NCI-H2107 (cell line): Measurements from ENCODE around the gene PCDHGB2.
"Not testable (repeated sequence)": the region's sequence is repeated elsewhere in the genome, so short reads cannot be mapped to it uniquely, and the experiment has no call there.

Experiments
- DNase-seq: peaks from one replicate; lab custom pipeline; 2025; lab: John Stamatoyannopoulos, UW

PCDHGB2 gene

GRCh38 chr5:141349917-141350619 is 9.7 kb upstream of the PCDHGB2 start, which contains the start of gene PCDHGB1:
PCDHGB1 (plus strand) TSS chr5:141350099; CDS start chr5:141350261, 162 bp downstream.
- no peak for DNase-seq

GRCh38 chr5:141351591-141351990 is 8.2 kb upstream of the PCDHGB2 start:
- DNase-seq: no peak

- no peak for DNase-seq
These were observed 4.8 kb upstream of the PCDHGB2 start, which contains the start of gene PCDHGA4 for GRCh38 chr5:141354900-141355469. PCDHGA4 (plus strand) TSS chr5:141355021; CDS start chr5:141355108, 87 bp downstream.

DNA sequence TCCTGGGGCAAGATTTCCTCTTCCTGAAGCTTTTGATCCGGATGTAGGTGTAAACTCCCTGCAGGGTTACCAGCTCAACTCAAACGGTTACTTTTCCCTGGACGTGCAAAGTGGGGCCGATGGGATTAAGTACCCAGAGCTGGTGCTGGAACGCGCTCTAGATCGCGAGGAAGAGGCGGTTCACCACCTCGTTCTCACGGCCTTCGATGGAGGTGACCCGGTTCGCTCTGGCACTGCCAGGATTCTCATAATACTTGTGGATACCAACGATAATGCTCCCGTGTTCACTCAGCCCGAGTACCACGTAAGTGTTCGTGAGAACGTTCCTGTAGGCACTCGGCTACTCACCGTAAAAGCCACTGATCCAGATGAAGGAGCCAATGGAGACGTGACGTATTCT is 4.2 kb upstream of the PCDHGB2 start:
- no peak for DNase-seq

- no peak for DNase-seq
These were observed 3.7 kb upstream of the PCDHGB2 start for GRCh38 chr5:141356133-141356532.

- DNase-seq: no peak
These were observed 2.8 kb upstream of the PCDHGB2 start for GRCh38 chr5:141356950-141357349.

GRCh38 chr5:141360685-141361084 is 891 bp downstream of the PCDHGB2 start:
- no peak for DNase-seq

DNA sequence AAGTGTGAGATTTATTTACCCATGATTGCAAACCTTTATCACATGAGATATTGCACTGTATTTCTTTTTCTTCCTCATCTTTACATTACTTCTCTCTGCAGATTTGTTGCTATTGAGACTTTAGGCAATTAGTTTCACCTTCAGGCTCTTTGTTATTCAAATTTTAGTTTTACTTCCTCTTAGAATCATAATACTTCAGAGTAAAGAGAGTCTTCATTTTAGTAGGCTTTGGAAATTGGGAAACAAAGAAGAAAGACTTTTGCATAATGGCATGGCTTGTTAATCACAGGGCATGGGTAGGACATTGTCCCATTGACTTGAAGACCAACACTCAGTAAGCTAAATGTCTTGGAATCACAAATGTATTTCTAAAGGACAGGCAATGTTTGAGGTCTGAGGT is 2.9 kb downstream of the PCDHGB2 start:
- no peak for DNase-seq

DNA sequence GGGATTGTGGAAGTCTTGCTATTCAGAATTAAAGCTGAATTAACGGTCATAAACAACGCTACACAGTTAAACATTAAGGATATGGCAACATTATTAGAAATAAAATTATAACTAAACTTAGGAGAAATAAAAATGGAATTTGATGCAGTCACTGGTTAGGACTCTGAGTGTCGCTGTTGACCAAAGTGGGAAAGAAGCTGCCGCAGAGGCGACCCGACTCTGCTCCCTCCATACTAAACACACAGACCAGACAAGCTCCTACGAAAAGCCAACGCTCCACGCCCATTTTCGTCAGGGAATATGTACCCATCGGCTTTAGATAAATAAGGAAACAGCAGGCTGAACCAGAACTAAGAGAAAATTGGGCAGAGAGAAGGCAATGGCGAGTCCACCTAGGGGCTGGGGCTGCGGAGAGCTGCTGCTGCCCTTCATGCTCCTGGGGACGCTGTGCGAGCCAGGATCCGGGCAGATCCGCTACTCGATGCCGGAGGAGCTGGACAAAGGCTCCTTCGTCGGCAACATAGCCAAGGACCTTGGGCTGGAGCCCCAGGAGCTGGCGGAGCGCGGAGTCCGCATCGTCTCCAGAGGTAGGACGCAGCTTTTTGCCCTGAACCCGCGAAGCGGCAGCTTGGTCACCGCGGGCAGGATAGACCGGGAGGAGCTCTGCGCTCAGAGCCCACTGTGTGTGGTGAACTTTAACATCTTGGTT is 4.3 kb downstream of the PCDHGB2 start, which contains the start of gene PCDHGA5:
PCDHGA5 (plus strand) TSS at position 211 of the 709 bp plus-strand sequence; CDS start at position 380, 169 bp downstream.
- DNase-seq: no peak

GRCh38 chr5:141366016-141366896 is 6.5 kb downstream of the PCDHGB2 start:
- DNase-seq: no peak

- DNase-seq: no peak
These were observed 10.4 kb downstream of the PCDHGB2 start, which contains the start of gene PCDHGB3 for GRCh38 chr5:141369994-141370848. PCDHGB3 (plus strand) TSS chr5:141370242; CDS start chr5:141370395, 153 bp downstream.

DNA sequence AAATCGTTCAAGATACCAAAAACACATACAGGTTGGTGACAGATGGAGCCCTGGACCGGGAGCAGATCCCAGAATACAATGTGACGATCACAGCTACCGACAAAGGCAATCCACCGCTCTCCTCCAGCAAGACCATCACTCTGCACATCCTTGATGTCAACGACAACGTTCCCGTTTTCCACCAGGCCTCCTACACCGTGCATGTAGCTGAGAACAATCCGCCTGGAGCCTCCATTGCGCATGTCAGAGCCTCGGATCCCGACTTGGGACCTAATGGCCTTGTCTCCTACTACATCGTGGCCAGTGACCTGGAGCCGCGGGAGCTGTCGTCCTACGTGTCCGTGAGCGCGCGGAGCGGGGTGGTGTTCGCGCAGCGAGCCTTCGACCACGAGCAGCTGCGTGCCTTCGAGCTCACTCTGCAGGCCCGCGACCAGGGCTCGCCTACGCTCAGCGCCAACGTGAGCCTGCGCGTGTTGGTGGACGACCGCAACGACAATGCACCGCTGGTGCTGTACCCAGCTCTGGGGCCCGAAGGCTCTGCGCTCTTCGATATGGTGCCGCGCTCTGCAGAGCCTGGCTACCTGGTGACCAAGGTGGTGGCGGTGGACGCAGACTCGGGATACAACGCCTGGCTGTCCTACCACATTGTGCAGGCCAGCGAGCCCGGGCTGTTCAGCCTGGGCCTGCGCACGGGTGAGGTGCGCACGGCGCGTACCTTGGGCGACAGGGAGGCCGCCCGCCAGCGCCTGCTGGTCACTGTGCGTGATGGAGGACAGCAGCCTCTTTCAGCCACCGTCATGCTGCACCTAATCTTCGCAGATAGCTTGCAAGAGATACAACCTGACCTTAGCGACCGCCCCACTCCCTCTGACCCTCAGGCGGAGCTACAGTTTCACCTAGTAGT is 12.0 kb downstream of the PCDHGB2 start:
- no peak for DNase-seq

GRCh38 chr5:141373673-141374317 is 14.0 kb downstream of the PCDHGB2 start, which contains the start of gene PCDHGA6:
PCDHGA6 (plus strand) TSS chr5:141373891; CDS start chr5:141374084, 193 bp downstream.
- DNase-seq: no peak

DNA sequence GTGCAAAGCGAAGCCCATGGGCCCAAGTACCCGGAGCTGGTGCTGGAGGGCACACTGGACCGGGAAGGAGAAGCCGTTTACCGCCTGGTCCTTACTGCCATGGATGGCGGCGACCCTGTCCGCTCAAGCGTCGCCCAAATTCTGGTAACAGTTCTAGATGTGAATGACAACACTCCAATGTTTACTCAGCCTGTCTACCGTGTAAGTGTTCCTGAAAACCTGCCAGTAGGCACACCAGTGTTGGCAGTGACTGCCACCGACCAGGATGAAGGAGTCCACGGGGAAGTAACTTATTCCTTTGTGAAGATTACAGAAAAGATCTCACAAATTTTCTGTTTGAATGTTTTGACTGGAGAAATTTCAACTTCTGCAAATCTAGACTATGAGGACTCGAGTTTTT is 14.8 kb downstream of the PCDHGB2 start:
- DNase-seq: no peak

DNA sequence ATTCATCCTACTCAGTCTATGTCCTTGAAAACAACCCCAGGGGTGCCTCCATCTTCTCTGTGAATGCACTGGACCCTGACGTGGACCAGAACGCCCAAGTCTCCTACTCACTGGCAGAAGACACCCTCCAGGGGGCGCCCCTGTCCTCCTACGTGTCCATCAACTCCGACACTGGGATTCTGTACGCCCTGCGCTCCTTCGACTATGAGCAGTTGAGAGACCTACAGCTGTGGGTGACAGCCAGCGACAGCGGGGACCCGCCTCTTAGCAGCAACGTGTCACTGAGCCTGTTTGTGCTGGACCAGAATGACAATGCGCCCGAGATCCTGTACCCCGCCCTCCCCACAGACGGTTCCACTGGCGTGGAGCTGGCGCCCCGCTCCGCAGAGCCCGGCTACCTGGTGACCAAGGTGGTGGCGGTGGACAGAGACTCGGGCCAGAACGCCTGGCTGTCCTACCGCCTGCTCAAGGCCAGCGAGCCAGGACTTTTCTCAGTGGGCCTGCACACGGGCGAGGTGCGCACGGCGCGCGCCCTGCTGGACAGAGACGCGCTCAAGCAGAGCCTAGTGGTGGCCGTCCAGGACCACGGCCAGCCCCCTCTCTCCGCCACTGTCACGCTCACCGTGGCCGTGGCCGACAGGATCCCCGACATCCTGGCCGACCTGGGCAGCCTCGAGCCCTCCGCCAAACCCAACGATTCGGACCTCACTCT is 15.8 kb downstream of the PCDHGB2 start:
- DNase-seq: not testable (repeated sequence)

GRCh38 chr5:141382469-141383294 is 22.9 kb downstream of the PCDHGB2 start, which contains the start of gene PCDHGA7:
PCDHGA7 (plus strand) TSS chr5:141382742; CDS start chr5:141382900, 158 bp downstream.
- DNase-seq: no peak

DNA sequence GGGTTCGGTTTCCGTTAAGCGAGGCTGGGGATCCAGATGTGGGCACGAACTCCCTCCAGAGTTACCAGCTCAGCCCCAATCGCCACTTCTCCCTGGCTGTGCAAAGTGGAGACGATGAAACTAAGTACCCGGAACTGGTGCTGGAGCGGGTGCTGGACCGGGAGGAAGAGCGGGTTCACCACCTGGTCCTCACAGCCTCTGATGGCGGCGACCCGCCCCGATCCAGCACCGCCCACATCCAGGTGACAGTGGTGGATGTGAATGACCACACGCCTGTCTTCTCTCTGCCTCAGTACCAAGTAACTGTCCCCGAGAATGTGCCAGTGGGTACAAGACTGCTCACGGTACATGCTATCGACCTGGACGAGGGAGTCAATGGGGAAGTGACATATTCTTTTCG is 23.6 kb downstream of the PCDHGB2 start:
- no peak for DNase-seq
